Left ventricle myocardium inferior (tissue), 1 donor: ENCODE measurements around the gene PTPRG. TPM values are rescaled to one million over a fixed set of nuclear protein-coding genes. Genes with fewer than 3 reads are reported as not detected.
A peak's percentile ranks its signal among the peaks of the same experiment; 100 is the strongest.

Source experiments
- DNase-seq: peaks from one replicate; pipeline ENCODE4 v3.0.0-alpha.2; 2020
- H3K27ac ChIP-seq: fragments of 200-600 bp; replicated peaks from 2 replicates; pipeline ENCODE4 v1.8.0; 2021
- H3K27me3 ChIP-seq: fragments of 200-600 bp; 2 replicates; pipeline ENCODE4 v1.8.0; 2021; ENCODE audit warnings: low read depth
- H3K36me3 ChIP-seq: fragments of 200-600 bp; 2 replicates; pipeline ENCODE4 v1.8.0; 2021
- H3K4me1 ChIP-seq: fragments of 200-600 bp; 2 replicates; pipeline ENCODE4 v1.8.0; 2021
- H3K4me3 ChIP-seq: fragments of 200-600 bp; 2 replicates; pipeline ENCODE4 v1.8.0; 2021; ENCODE audit warnings: mild to moderate bottlenecking, moderate library complexity
- H3K9me3 ChIP-seq: fragments of 200-600 bp; replicated peaks from 2 replicates; pipeline ENCODE4 v1.8.0; 2021
- CTCF ChIP-seq: fragments of 200-600 bp; IDR thresholded peaks from 2 replicates; pipeline ENCODE4 v1.8.0; 2021; ENCODE audit warnings: antibody characterized with exemption, mild to moderate bottlenecking, borderline replicate concordance
- intact Hi-C: fragments of 100-400 bp; cut with micrococcal nuclease; formaldehyde crosslinking; loops from one replicate; pipeline ENCODE4 v1.11.0; 2022
- total RNA-seq: library from RNA; stranded (reverse); fragmentation: NEBNext Ultra II Directional; extraction: Animal tissue kit (Norgen Biotek cat#: 25700); gene quantifications from one replicate; pipeline ENCODE4 v1.2.1, GENCODE V29; 2021
- donor health status: DM: no; HTN: yes; CAD: no; lungs with severe emphysema.

The PTPRG gene
- total RNA-seq, 1 donor from 2014 or later, result 29.6 TPM

GRCh38 chr3:62323241-62323640 is 761.9 kb downstream of the PTPRG start:
- H3K36me3 ChIP-seq, result peaks cover 17% of the 10 kb centered on the region
- no peak for DNase-seq
- intact Hi-C loops, result no loop called here
- H3K4me3 ChIP-seq, result no peak overlapping the region
- no peak overlapping the region for H3K27ac ChIP-seq
- no peak for TF ChIP-seq CTCF
- peaks cover 15% of the 10 kb centered on the region for H3K4me1 ChIP-seq
- no peaks in the 10 kb centered on the region for H3K27me3 ChIP-seq
- peaks cover 7% of the 10 kb centered on the region for H3K9me3 ChIP-seq

GRCh38 chr3:62325896-62326295 is 764.5 kb downstream of the PTPRG start:
- H3K27me3 ChIP-seq, result no peaks in the 10 kb centered on the region
- peaks cover 17% of the 10 kb centered on the region for H3K36me3 ChIP-seq
- H3K9me3 ChIP-seq, result no peaks in the 10 kb centered on the region
- H3K4me3 ChIP-seq, result no peak overlapping the region
- DNase-seq, result no peak
- no peak overlapping the region for H3K27ac ChIP-seq
- TF ChIP-seq CTCF, result no peak
- H3K4me1 ChIP-seq, result no peaks in the 10 kb centered on the region
- intact Hi-C loops, result no loop called here

- DNase-seq, result no peak
- H3K27me3 ChIP-seq, result no peaks in the 10 kb centered on the region
- TF ChIP-seq CTCF, result no peak
- H3K27ac ChIP-seq, result no peak overlapping the region
- intact Hi-C loops, result no loop called here
- no peaks in the 10 kb centered on the region for H3K4me1 ChIP-seq
- H3K4me3 ChIP-seq, result no peak overlapping the region
- H3K9me3 ChIP-seq, result no peaks in the 10 kb centered on the region
- H3K36me3 ChIP-seq, result no peaks in the 10 kb centered on the region
These were observed 768.6 kb downstream of the PTPRG start for GRCh38 chr3:62329971-62330370.

- Histone ChIP-seq H3K9me3 (no peaks in the 10 kb centered on the region), H3K4me3 (no peak overlapping the region), H3K27ac (no peak overlapping the region), H3K4me1 (no peaks in the 10 kb centered on the region), H3K27me3 (no peaks in the 10 kb centered on the region), H3K36me3 (no peaks in the 10 kb centered on the region)
- TF ChIP-seq CTCF, result no peak
- intact Hi-C loops, result no loop called here
- no peak for DNase-seq
These were observed 770.6 kb downstream of the PTPRG start for GRCh38 chr3:62332017-62332416.

- Histone ChIP-seq H3K27ac (no peak overlapping the region), H3K9me3 (no peaks in the 10 kb centered on the region), H3K36me3 (no peaks in the 10 kb centered on the region), H3K27me3 (no peaks in the 10 kb centered on the region), H3K4me3 (no peak overlapping the region), H3K4me1 (no peaks in the 10 kb centered on the region)
- intact Hi-C loops, result no loop called here
- TF ChIP-seq CTCF, result peak; percentile 63
- no peak for DNase-seq
These were observed 771.5 kb downstream of the PTPRG start for GRCh38 chr3:62332835-62333244.

GRCh38 chr3:62335196-62335595 is 773.8 kb downstream of the PTPRG start:
- Histone ChIP-seq H3K9me3 (no peaks in the 10 kb centered on the region), H3K4me3 (no peak overlapping the region), H3K27ac (no peak overlapping the region), H3K27me3 (no peaks in the 10 kb centered on the region), H3K4me1 (no peaks in the 10 kb centered on the region), H3K36me3 (no peaks in the 10 kb centered on the region)
- intact Hi-C loops, result no loop called here
- no peak for DNase-seq
- no peak for TF ChIP-seq CTCF
